ENCODE measurements around the gene CHURC1.

Gene CHURC1

DNA sequence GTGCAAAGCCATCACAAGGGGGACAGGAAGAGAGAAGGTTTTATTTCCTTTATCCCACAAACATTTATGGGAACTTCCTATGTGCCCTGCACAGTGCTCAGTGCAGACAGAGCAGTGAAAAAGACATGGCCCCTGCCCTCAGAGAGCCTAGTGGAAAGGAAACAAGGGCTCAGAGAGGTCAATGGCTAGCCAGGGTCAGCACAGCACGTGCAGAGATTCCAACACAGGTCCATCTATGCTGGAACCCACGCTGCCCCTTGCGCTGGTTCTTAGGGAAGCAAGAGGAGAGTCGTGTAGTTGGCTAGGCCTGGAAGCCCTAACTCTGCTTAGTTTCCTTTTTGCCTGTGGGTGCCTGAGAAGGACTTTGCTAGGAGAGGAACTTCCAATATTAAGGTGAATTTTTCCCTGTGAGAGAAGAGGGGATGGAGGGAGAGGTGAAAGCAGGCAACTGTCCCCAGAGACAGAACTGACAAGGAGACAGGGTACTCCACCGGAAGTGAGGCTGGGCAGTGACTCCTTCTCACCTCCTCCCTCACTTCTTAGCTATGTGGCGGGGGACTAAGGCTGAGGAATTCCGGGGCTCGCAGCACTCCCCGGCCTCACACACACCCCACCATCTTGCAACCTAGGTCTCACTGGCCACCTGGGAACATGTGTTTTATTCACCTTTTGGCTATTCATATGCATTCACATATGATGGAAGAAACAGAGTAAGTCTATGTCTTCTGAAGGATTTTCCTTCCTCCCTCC lies 40.4 kb downstream of the CHURC1 start:
- no peak overlapping the region for H3K4me2 ChIP-seq (ENCODE audit: low read length)
- H4K20me1 ChIP-seq (ENCODE audit: insufficient read depth, low read length): no peaks in the 10 kb centered on the region
- no peak overlapping the region for H3K27ac ChIP-seq (ENCODE audit: low read depth, low read length, poor library complexity, severe bottlenecking)
- H3K36me3 ChIP-seq (ENCODE audit: insufficient read depth, low read length): no peaks in the 10 kb centered on the region
- H3K79me2 ChIP-seq (ENCODE audit: insufficient read depth, low read length): no peaks in the 10 kb centered on the region
- H2AFZ ChIP-seq (ENCODE audit: low read length): no peak overlapping the region
- TF ChIP-seq, protein P1, sequence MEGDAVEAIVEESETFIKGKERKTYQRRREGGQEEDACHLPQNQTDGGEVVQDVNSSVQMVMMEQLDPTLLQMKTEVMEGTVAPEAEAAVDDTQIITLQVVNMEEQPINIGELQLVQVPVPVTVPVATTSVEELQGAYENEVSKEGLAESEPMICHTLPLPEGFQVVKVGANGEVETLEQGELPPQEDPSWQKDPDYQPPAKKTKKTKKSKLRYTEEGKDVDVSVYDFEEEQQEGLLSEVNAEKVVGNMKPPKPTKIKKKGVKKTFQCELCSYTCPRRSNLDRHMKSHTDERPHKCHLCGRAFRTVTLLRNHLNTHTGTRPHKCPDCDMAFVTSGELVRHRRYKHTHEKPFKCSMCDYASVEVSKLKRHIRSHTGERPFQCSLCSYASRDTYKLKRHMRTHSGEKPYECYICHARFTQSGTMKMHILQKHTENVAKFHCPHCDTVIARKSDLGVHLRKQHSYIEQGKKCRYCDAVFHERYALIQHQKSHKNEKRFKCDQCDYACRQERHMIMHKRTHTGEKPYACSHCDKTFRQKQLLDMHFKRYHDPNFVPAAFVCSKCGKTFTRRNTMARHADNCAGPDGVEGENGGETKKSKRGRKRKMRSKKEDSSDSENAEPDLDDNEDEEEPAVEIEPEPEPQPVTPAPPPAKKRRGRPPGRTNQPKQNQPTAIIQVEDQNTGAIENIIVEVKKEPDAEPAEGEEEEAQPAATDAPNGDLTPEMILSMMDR (IDR thresholded peaks at IDR 0.05; ENCODE audit: low read length): no peak
- no peak for TF ChIP-seq EZH2 (IDR thresholded peaks at IDR 0.05; ENCODE audit: borderline replicate concordance, low read length)
- no peaks in the 10 kb centered on the region for H3F3A ChIP-seq (ENCODE audit: insufficient read depth, low read length)
- no peaks in the 10 kb centered on the region for H3K27me3 ChIP-seq (ENCODE audit: insufficient read depth, low read length)
- no peaks in the 10 kb centered on the region for H3K4me1 ChIP-seq (ENCODE audit: insufficient read depth, low read length, severe bottlenecking)
- no peak overlapping the region for H3K9ac ChIP-seq (ENCODE audit: low read length)
- no peaks in the 10 kb centered on the region for H3K9me2 ChIP-seq (ENCODE audit: low read depth, low read length)
- no peaks in the 10 kb centered on the region for H3K9me3 ChIP-seq (ENCODE audit: low read length)
- H3K4me3 ChIP-seq (ENCODE audit: low read depth, low read length, poor library complexity, severe bottlenecking): no peak overlapping the region

DNA sequence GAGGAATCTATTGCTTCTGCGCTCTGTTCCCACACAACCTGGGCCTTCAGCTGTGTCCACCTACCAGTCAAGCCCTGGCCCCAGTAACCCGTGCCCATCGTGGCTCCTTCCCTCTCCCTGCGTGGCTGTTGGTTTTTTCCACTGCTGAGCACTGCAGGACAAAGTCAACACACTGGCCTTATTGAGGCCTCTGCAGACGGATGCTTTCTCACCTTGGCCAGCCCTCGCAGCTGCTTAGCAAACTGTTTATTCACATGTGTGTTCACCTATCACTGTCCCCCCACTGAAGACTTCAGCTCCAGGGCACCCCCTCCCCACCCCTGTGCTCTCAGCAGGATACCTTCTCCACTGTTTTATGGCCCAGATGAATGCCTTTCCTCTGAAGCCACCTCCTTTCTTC lies 41.0 kb downstream of the CHURC1 start:
- Histone ChIP-seq H3K9me2 (ENCODE audit: low read depth, low read length) (no peaks in the 10 kb centered on the region), H3K27ac (ENCODE audit: low read depth, low read length, poor library complexity, severe bottlenecking) (no peak overlapping the region), H3K9me3 (ENCODE audit: low read length) (no peaks in the 10 kb centered on the region), H3K9ac (ENCODE audit: low read length) (no peak overlapping the region), H3K79me2 (ENCODE audit: insufficient read depth, low read length) (no peaks in the 10 kb centered on the region), H2AFZ (ENCODE audit: low read length) (no peak overlapping the region), H3K4me2 (ENCODE audit: low read length) (no peak overlapping the region), H3K27me3 (ENCODE audit: insufficient read depth, low read length) (no peaks in the 10 kb centered on the region), H3K36me3 (ENCODE audit: insufficient read depth, low read length) (no peaks in the 10 kb centered on the region), H3F3A (ENCODE audit: insufficient read depth, low read length) (no peaks in the 10 kb centered on the region), H3K4me3 (ENCODE audit: low read depth, low read length, poor library complexity, severe bottlenecking) (no peak overlapping the region), H3K4me1 (ENCODE audit: insufficient read depth, low read length, severe bottlenecking) (no peaks in the 10 kb centered on the region), H4K20me1 (ENCODE audit: insufficient read depth, low read length) (no peaks in the 10 kb centered on the region)
- no peak for TF ChIP-seq EZH2 (IDR thresholded peaks at IDR 0.05; ENCODE audit: borderline replicate concordance, low read length)
- TF ChIP-seq, protein P1 (IDR thresholded peaks at IDR 0.05; ENCODE audit: low read length): no peak

DNA sequence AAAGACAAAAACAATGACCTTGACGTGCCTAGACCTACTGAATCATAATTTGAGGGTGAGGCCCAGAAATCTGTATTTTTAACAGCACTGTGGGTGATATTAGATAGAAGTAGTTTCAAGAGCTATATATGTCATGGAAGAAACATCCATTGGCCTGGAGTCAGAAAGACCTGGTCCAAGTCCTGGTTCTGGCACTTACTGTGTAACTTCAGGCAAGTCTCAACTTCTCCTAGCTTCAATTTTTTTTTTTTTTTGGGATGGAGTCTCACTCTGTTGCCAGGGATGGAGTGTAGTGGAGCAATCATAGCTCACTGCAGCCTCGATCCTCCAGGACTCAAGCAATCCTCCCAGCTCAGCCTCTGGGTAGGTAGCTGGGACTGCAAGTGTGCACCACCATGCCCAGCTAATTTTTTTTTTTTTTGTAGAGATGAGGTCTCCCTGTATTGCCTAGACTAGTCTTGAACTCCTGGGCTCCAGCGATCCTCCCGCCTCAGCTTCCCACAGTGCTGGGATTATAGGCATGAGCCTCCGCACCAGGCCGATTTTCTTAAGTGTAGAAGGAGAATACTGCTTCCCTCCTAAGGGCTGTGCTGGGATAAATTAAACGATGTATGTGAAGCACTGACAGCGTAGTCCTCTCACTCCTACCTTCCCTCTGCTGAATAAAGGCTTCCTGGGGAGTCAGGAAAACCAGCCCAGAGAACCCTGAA lies 42.6 kb downstream of the CHURC1 start:
- Histone ChIP-seq H3K9me3 (ENCODE audit: low read length) (no peaks in the 10 kb centered on the region), H2AFZ (ENCODE audit: low read length) (no peak overlapping the region), H4K20me1 (ENCODE audit: insufficient read depth, low read length) (no peaks in the 10 kb centered on the region), H3F3A (ENCODE audit: insufficient read depth, low read length) (no peaks in the 10 kb centered on the region), H3K4me3 (ENCODE audit: low read depth, low read length, poor library complexity, severe bottlenecking) (no peak overlapping the region), H3K36me3 (ENCODE audit: insufficient read depth, low read length) (no peaks in the 10 kb centered on the region), H3K27ac (ENCODE audit: low read depth, low read length, poor library complexity, severe bottlenecking) (no peak overlapping the region), H3K9ac (ENCODE audit: low read length) (no peak overlapping the region), H3K4me2 (ENCODE audit: low read length) (no peak overlapping the region), H3K4me1 (ENCODE audit: insufficient read depth, low read length, severe bottlenecking) (no peaks in the 10 kb centered on the region), H3K9me2 (ENCODE audit: low read depth, low read length) (no peaks in the 10 kb centered on the region), H3K79me2 (ENCODE audit: insufficient read depth, low read length) (no peaks in the 10 kb centered on the region), H3K27me3 (ENCODE audit: insufficient read depth, low read length) (no peaks in the 10 kb centered on the region)
- no peak for TF ChIP-seq EZH2 (IDR thresholded peaks at IDR 0.05; ENCODE audit: borderline replicate concordance, low read length)
- TF ChIP-seq, protein P1 (IDR thresholded peaks at IDR 0.05; ENCODE audit: low read length): no peak

Measured in OCI-LY1 (cell line).